Measurements from ENCODE around the gene CD276. TPM values are rescaled to one million over a fixed set of nuclear protein-coding genes. Genes with fewer than 3 reads are reported as not detected.

CD276 gene
- polyA plus RNA-seq, 10 donors: 105 to 175 (median 130) TPM

Other genes with a start within 250 kb of the CD276 start
- under 1 TPM in 1 of 10 donors, not detected in 9; 0.19 TPM for gene REC114, start 241.2 kb upstream of the CD276 start, polyA plus RNA-seq (ENCODE audit: insufficient read length in 10 of 10)
- gene NPTN, start 51.0 kb upstream of the CD276 start, polyA plus RNA-seq (ENCODE audit: insufficient read length in 10 of 10): 10 to 100 TPM; 69.7 to 96.7 (median 83.6) TPM
- 10 to 100 TPM in 1 of 10 donors, 1 to 10 TPM in 9; 3.3 to 11.3 (median 5.4) TPM for gene INSYN1, start 69.0 kb downstream of the CD276 start, polyA plus RNA-seq (ENCODE audit: insufficient read length in 10 of 10)
- not detected for gene TBC1D21, start 189.2 kb downstream of the CD276 start, polyA plus RNA-seq (ENCODE audit: insufficient read length in 10 of 10)
- gene LOXL1, start 242.1 kb downstream of the CD276 start, polyA plus RNA-seq (ENCODE audit: insufficient read length in 10 of 10): 10 to 100 TPM; 26.3 to 57.9 (median 34.6) TPM